Measurements from ENCODE around the gene ITGAX. TPM values are rescaled to one million over a fixed set of nuclear protein-coding genes. Genes with fewer than 3 reads are reported as not detected.

Gene ITGAX
- total RNA-seq, 1 donor from 2014 or later, result 1.4 TPM

GRCh38 chr16:31410082-31410481, 55.1 kb downstream of the ITGAX start:
- no peak overlapping the region for H3K4me3 ChIP-seq
- peaks cover 34% of the 10 kb centered on the region for H3K27me3 ChIP-seq (ENCODE audit: low read depth)
- no peak overlapping the region for H3K27ac ChIP-seq (replicated peaks)
- no peaks in the 10 kb centered on the region for H3K9me3 ChIP-seq (replicated peaks)
- TF ChIP-seq CTCF (IDR thresholded peaks at IDR 0.05; ENCODE audit: borderline replicate concordance), result no peak
- H3K36me3 ChIP-seq, result no peaks in the 10 kb centered on the region
- intact Hi-C loops (cut with micrococcal nuclease), result no loop called here
- H3K4me1 ChIP-seq, result no peaks in the 10 kb centered on the region
- DNase-seq, result no peak

GRCh38 chr16:31411024-31411844, 56.3 kb downstream of the ITGAX start:
- Histone ChIP-seq H3K9me3 (replicated peaks) (no peaks in the 10 kb centered on the region), H3K27me3 (ENCODE audit: low read depth) (peaks cover 37% of the 10 kb centered on the region), H3K4me3 (no peak overlapping the region), H3K36me3 (no peaks in the 10 kb centered on the region), H3K4me1 (no peaks in the 10 kb centered on the region), H3K27ac (replicated peaks) (no peak overlapping the region)
- no peak for TF ChIP-seq CTCF (IDR thresholded peaks at IDR 0.05; ENCODE audit: borderline replicate concordance)
- intact Hi-C loops (cut with micrococcal nuclease), result no loop called here
- DNase-seq, result no peak

GRCh38 chr16:31412750-31413149, 57.8 kb downstream of the ITGAX start:
- Histone ChIP-seq H3K27me3 (ENCODE audit: low read depth) (peaks cover 37% of the 10 kb centered on the region), H3K4me1 (no peaks in the 10 kb centered on the region)
- no peak for TF ChIP-seq CTCF (IDR thresholded peaks at IDR 0.05; ENCODE audit: borderline replicate concordance)

GRCh38 chr16:31413381-31413780, 58.4 kb downstream of the ITGAX start:
- no peaks in the 10 kb centered on the region for H3K36me3 ChIP-seq
- H3K27me3 ChIP-seq (ENCODE audit: low read depth), result peaks cover 30% of the 10 kb centered on the region
- H3K4me3 ChIP-seq, result no peak overlapping the region
- H3K4me1 ChIP-seq, result no peaks in the 10 kb centered on the region
- no peak overlapping the region for H3K27ac ChIP-seq (replicated peaks)
- no peak for DNase-seq
- intact Hi-C loops (cut with micrococcal nuclease), result no loop called here
- H3K9me3 ChIP-seq (replicated peaks), result peaks cover 4% of the 10 kb centered on the region
- TF ChIP-seq CTCF (IDR thresholded peaks at IDR 0.05; ENCODE audit: borderline replicate concordance), result no peak

More at GRCh38 chr16:31412750-31413149, 57.8 kb downstream of the ITGAX start:
- Histone ChIP-seq H3K4me3 (no peak overlapping the region), H3K27ac (replicated peaks) (no peak overlapping the region), H3K36me3 (no peaks in the 10 kb centered on the region), H3K9me3 (replicated peaks) (peaks cover 4% of the 10 kb centered on the region)
- intact Hi-C loops (cut with micrococcal nuclease), result no loop called here
- no peak for DNase-seq

GRCh38 chr16:31413943-31414342, 59.0 kb downstream of the ITGAX start:
- peaks cover 4% of the 10 kb centered on the region for H3K9me3 ChIP-seq (replicated peaks)

More at GRCh38 chr16:31413943-31414342, 59.0 kb downstream of the ITGAX start:
- intact Hi-C loops (cut with micrococcal nuclease), result no loop called here
- Histone ChIP-seq H3K4me1 (no peaks in the 10 kb centered on the region), H3K36me3 (no peaks in the 10 kb centered on the region), H3K27me3 (ENCODE audit: low read depth) (peaks cover 25% of the 10 kb centered on the region), H3K27ac (replicated peaks) (no peak overlapping the region), H3K4me3 (no peak overlapping the region)
- no peak for TF ChIP-seq CTCF (IDR thresholded peaks at IDR 0.05; ENCODE audit: borderline replicate concordance)
- DNase-seq, result no peak

Data from left ventricle myocardium inferior (tissue), 1 donor.